Chondrocyte (in vitro differentiated cells): ENCODE results near the gene TEAD1. TPM values are rescaled to one million over a fixed set of nuclear protein-coding genes. Genes with fewer than 3 reads are reported as not detected.

ENCODE experiments used
- DNase-seq: peaks from one replicate; pipeline ENCODE4 v3.0.0; 2021; ENCODE audit warnings: mixed read lengths, low spot score
- H3K27ac Mint-ChIP-seq: one replicate; pipeline ENCODE4 v1.8.0; 2021; ENCODE audit warnings: mild to moderate bottlenecking, moderate library complexity, mixed read lengths; ENCODE audit not compliant: unreplicated experiment
- H3K27me3 Mint-ChIP-seq: 2 replicates; pipeline ENCODE4 v1.8.0; 2021; ENCODE audit warnings: low read depth, mixed read lengths
- H3K36me3 Mint-ChIP-seq: 2 replicates; pipeline ENCODE4 v1.8.0; 2021; ENCODE audit warnings: low read depth, mixed read lengths
- H3K4me1 Mint-ChIP-seq: 2 replicates; pipeline ENCODE4 v1.8.0; 2021; ENCODE audit warnings: low read depth, mild to moderate bottlenecking, mixed read lengths
- H3K4me3 Mint-ChIP-seq: one replicate; pipeline ENCODE4 v1.8.0; 2021; ENCODE audit warnings: mild to moderate bottlenecking, moderate library complexity, mixed read lengths; ENCODE audit not compliant: unreplicated experiment
- H3K9me3 Mint-ChIP-seq: 2 replicates; pipeline ENCODE4 v1.8.0; 2021; ENCODE audit warnings: low read depth, mixed read lengths
- total RNA-seq: library from RNA; stranded (reverse); gene quantifications from 3 replicates; pipeline ENCODE4 v1.2.1, GENCODE V29; 2021
- TF ChIP-seq, protein P1 (sequence below): fragments of 200-600 bp; sonication (generic); IDR thresholded peaks from 2 replicates; pipeline ENCODE4 v1.5.0; 2021; ENCODE audit warnings: antibody characterized with exemption, mild to moderate bottlenecking, moderate library complexity

Gene TEAD1
- total RNA-seq, 1 donor from 2014 or later: 137 TPM

DNA sequence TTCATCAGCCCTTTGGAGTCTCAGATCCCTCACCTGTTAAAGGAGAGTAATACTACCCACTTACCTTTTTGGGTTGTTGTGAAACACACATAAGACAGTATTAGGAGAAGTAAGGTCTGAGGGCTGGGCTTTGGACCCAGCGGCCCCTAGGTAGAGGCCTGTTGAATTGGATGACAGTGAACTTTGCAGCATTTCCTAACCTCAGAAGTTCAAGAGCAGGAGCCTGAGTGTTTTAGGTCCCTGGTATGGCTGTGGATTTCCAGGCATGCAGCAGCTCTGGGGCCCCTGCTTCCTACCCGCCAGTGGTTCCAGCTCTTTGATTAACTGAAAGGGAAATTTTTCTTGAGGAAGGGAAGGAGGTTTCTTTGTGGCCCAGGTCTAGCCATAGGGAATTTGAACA lies 58.9 kb downstream of the TEAD1 start:
- no peak for DNase-seq
- peaks cover 36% of the 10 kb centered on the region for H3K4me1 Mint-ChIP-seq
- TF ChIP-seq, protein P1, sequence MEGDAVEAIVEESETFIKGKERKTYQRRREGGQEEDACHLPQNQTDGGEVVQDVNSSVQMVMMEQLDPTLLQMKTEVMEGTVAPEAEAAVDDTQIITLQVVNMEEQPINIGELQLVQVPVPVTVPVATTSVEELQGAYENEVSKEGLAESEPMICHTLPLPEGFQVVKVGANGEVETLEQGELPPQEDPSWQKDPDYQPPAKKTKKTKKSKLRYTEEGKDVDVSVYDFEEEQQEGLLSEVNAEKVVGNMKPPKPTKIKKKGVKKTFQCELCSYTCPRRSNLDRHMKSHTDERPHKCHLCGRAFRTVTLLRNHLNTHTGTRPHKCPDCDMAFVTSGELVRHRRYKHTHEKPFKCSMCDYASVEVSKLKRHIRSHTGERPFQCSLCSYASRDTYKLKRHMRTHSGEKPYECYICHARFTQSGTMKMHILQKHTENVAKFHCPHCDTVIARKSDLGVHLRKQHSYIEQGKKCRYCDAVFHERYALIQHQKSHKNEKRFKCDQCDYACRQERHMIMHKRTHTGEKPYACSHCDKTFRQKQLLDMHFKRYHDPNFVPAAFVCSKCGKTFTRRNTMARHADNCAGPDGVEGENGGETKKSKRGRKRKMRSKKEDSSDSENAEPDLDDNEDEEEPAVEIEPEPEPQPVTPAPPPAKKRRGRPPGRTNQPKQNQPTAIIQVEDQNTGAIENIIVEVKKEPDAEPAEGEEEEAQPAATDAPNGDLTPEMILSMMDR: no peak
- no peaks in the 10 kb centered on the region for H3K9me3 Mint-ChIP-seq
- H3K36me3 Mint-ChIP-seq: no peaks in the 10 kb centered on the region
- H3K27me3 Mint-ChIP-seq: no peaks in the 10 kb centered on the region
- H3K4me3 Mint-ChIP-seq: no peak overlapping the region
- H3K27ac Mint-ChIP-seq: no peak overlapping the region

DNA sequence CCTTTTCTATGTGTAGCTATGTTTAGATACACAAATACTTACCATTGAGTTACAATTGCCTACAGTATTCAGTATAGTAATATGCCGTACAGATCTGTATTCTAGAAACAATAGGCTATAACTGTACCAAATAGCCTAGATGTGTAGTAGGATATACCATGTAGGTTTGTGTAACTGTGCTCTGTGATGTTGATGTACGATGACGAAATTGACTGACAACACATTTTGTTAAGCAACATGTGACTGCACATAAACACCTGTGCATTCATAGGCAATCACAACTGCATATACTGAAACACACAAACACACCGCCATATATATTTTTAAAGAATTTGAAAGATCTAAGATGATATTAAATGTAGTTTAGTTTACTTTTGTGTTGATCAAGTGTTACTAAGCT lies 60.4 kb downstream of the TEAD1 start:
- Mint-ChIP-seq H3K4me3 (no peak overlapping the region), H3K27ac (no peak overlapping the region), H3K9me3 (no peaks in the 10 kb centered on the region), H3K36me3 (no peaks in the 10 kb centered on the region), H3K27me3 (no peaks in the 10 kb centered on the region), H3K4me1 (peaks cover 21% of the 10 kb centered on the region)
- TF ChIP-seq, protein P1: no peak
- DNase-seq: no peak

DNA sequence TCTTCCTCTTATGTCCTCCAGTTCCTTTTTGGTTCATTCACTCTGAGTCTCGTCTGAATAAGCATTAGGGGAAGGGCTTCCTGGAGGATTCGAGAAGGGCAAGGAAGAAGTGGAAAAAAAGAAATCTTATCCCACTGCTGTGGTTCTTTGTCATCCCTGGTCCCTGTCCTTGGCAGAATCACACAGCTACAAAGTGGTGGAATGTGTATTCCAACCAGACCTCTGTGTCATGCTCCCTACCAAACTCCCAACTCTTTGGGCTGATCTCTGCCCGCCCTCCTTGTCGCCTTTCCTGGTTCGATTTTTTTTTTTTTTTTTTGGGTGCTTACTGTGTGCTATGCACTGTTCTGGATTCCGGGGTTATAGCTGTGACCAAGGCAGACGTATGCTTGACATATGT lies 61.0 kb downstream of the TEAD1 start:
- DNase-seq: no peak
- H3K27ac Mint-ChIP-seq: no peak overlapping the region

DNA sequence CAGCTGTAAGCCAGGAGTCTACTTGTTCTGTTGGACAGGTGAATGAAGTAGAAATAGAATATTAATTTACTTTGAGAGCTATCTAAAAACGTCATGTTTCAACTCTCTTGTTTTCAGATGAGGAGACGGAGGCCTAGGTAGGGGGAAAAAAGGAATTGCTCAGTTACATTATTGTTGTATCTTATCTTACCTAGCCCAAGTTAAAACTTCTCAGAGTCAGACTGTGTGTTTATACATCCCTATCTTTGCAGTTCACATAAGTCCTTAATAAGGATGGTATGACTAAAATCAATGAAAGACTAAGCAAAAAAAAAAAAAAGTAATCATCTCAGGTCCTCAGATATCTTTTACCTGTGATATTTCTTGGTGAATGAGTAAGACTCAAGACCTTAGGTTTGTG lies 62.8 kb downstream of the TEAD1 start:
- TF ChIP-seq, protein P1: no peak
- H3K9me3 Mint-ChIP-seq: no peaks in the 10 kb centered on the region

More for the DNA sequence above, 61.0 kb downstream of the TEAD1 start:
- no peaks in the 10 kb centered on the region for H3K27me3 Mint-ChIP-seq
- H3K4me1 Mint-ChIP-seq: peaks cover 18% of the 10 kb centered on the region
- no peaks in the 10 kb centered on the region for H3K9me3 Mint-ChIP-seq
- no peaks in the 10 kb centered on the region for H3K36me3 Mint-ChIP-seq
- TF ChIP-seq, protein P1: no peak
- no peak overlapping the region for H3K4me3 Mint-ChIP-seq

DNA sequence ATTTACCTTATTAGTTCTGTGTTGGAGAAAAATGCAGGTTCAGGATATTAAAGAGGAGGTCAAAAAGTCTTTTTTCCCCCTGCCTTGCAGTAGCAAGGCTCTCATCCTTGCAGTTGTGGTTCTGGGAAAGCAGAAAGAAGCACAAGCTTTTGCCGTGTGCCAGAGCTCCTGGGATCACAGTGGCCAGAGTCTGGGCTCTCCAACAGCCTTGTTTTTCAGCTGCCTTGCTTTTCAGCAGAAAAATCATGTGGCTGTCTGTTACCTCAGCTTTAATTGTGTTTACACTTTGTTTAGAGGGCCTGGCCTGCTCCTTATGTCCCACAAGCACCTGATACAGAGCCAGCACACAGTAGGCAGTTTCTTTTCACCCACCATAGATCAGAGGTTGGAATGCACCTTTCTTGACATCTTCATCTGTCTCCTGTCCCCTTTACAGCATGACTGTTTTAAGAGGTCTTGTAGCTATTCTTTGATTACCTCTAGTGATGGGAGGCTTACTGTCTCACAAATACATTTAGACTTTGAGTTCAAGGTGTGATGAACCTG lies 67.5 kb downstream of the TEAD1 start:
- TF ChIP-seq, protein P1: no peak
- H3K4me1 Mint-ChIP-seq: peaks cover 32% of the 10 kb centered on the region
- H3K27ac Mint-ChIP-seq: no peak overlapping the region
- H3K27me3 Mint-ChIP-seq: no peaks in the 10 kb centered on the region
- H3K36me3 Mint-ChIP-seq: no peaks in the 10 kb centered on the region
- H3K4me3 Mint-ChIP-seq: no peak overlapping the region
- no peak for DNase-seq
- no peaks in the 10 kb centered on the region for H3K9me3 Mint-ChIP-seq

More for the DNA sequence above, 62.8 kb downstream of the TEAD1 start:
- Mint-ChIP-seq H3K27ac (no peak overlapping the region), H3K36me3 (no peaks in the 10 kb centered on the region), H3K4me1 (peaks cover 21% of the 10 kb centered on the region), H3K4me3 (no peak overlapping the region), H3K27me3 (no peaks in the 10 kb centered on the region)
- no peak for DNase-seq
